Loucy (cell line): ENCODE results near the gene TIAM1.
A peak's percentile ranks its signal among the peaks of the same experiment; 100 is the strongest.

Experiments used
- H2AFZ ChIP-seq: fragments of 200-600 bp; sonication (generic); 2 replicates; pipeline ENCODE4 v1.6.0; 2016; ENCODE audit warnings: antibody characterized with exemption, mild to moderate bottlenecking, low read length, moderate library complexity
- H3F3A ChIP-seq: fragments of 200-600 bp; 2 replicates; pipeline ENCODE4 v1.6.0; 2016; ENCODE audit warnings: antibody characterized with exemption, low read depth, mild to moderate bottlenecking
- H3K27me3 ChIP-seq: fragments of 200-600 bp; sonication (generic); 2 replicates; pipeline ENCODE4 v1.6.1; 2014; ENCODE audit warnings: low read length, mild to moderate bottlenecking; ENCODE audit not compliant: insufficient read depth, poor library complexity, severe bottlenecking
- H3K36me3 ChIP-seq: fragments of 200-600 bp; sonication (generic); 2 replicates; pipeline ENCODE4 v1.6.1; 2016; ENCODE audit warnings: low read length; ENCODE audit not compliant: insufficient read depth
- H3K4me1 ChIP-seq: fragments of 200-600 bp; sonication (generic); 2 replicates; pipeline ENCODE4 v1.5.1; 2014; ENCODE audit warnings: low read length, mild to moderate bottlenecking; ENCODE audit not compliant: insufficient read depth, poor library complexity, severe bottlenecking
- H3K4me2 ChIP-seq: fragments of 200-600 bp; sonication (generic); 2 replicates; pipeline ENCODE4 v1.6.0; 2014; ENCODE audit warnings: antibody characterized with exemption, low read length, low read depth, mild to moderate bottlenecking; ENCODE audit not compliant: poor library complexity, severe bottlenecking
- H3K4me3 ChIP-seq: fragments of 200-600 bp; sonication (generic); 2 replicates; pipeline ENCODE4 v1.5.1; 2014; ENCODE audit warnings: low read length, mild to moderate bottlenecking, mixed read lengths; ENCODE audit not compliant: poor library complexity, severe bottlenecking
- H3K79me2 ChIP-seq: fragments of 200-600 bp; sonication (generic); 2 replicates; pipeline ENCODE4 v1.6.1; 2014; ENCODE audit warnings: low read length; ENCODE audit not compliant: insufficient read depth
- H3K9ac ChIP-seq: fragments of 200-600 bp; sonication (generic); 2 replicates; pipeline ENCODE4 v1.6.0; 2014; ENCODE audit warnings: mild to moderate bottlenecking, low read depth, low read length, moderate library complexity; ENCODE audit not compliant: poor library complexity, severe bottlenecking
- H3K9me2 ChIP-seq: fragments of 200-600 bp; sonication (generic); replicated peaks from 2 replicates; pipeline ENCODE4 v1.6.1; 2016; ENCODE audit warnings: low read depth, low read length, mixed read lengths
- H3K9me3 ChIP-seq: fragments of 200-600 bp; sonication (generic); 2 replicates; pipeline ENCODE4 v1.6.1; 2014; ENCODE audit warnings: mild to moderate bottlenecking, antibody characterized with exemption, low read length, low read depth; ENCODE audit not compliant: insufficient read depth
- H4K20me1 ChIP-seq: fragments of 200-600 bp; sonication (generic); 2 replicates; pipeline ENCODE4 v1.6.0; 2014; ENCODE audit warnings: antibody characterized with exemption, low read length, mild to moderate bottlenecking; ENCODE audit not compliant: insufficient read depth, poor library complexity, severe bottlenecking
- EZH2phosphoT487 ChIP-seq: fragments of 200-600 bp; IDR thresholded peaks from 2 replicates; pipeline ENCODE4 v1.6.1; 2018; ENCODE audit warnings: antibody characterized with exemption, mild to moderate bottlenecking, moderate library complexity, borderline replicate concordance
- TF ChIP-seq, protein P1 (sequence below): fragments of 200-600 bp; sonication (generic); conservative IDR thresholded peaks from 2 replicates; pipeline ENCODE4 v1.5.1; 2014; ENCODE audit warnings: mild to moderate bottlenecking, antibody characterized with exemption, low read length

Gene TIAM1

DNA sequence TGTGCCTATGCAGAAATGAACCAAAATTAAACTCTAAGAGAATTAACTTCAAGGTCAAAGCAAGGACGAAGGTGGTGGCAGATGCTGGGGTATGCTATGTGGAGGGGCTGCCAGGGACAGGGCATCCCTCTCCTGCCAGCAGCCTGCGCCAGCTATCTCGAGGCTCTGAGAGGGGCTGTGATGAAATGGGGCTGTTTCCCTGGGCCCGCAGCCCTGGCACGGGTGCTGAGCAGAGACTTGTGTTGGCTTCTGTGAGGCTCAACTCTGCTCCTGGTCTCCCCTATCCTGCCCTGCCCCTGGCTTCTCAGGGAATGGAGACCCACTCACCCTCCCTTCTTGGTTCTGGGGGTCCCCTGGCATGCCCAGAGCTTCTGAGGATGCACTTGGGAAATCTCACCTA, 41.9 kb upstream of the TIAM1 start:
- TF ChIP-seq, protein P1, sequence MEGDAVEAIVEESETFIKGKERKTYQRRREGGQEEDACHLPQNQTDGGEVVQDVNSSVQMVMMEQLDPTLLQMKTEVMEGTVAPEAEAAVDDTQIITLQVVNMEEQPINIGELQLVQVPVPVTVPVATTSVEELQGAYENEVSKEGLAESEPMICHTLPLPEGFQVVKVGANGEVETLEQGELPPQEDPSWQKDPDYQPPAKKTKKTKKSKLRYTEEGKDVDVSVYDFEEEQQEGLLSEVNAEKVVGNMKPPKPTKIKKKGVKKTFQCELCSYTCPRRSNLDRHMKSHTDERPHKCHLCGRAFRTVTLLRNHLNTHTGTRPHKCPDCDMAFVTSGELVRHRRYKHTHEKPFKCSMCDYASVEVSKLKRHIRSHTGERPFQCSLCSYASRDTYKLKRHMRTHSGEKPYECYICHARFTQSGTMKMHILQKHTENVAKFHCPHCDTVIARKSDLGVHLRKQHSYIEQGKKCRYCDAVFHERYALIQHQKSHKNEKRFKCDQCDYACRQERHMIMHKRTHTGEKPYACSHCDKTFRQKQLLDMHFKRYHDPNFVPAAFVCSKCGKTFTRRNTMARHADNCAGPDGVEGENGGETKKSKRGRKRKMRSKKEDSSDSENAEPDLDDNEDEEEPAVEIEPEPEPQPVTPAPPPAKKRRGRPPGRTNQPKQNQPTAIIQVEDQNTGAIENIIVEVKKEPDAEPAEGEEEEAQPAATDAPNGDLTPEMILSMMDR = no peak
- no peak for TF ChIP-seq EZH2phosphoT487
- Histone ChIP-seq H3K4me2 (no peak overlapping the region), H3K79me2 (peaks cover 16% of the 10 kb centered on the region)

DNA sequence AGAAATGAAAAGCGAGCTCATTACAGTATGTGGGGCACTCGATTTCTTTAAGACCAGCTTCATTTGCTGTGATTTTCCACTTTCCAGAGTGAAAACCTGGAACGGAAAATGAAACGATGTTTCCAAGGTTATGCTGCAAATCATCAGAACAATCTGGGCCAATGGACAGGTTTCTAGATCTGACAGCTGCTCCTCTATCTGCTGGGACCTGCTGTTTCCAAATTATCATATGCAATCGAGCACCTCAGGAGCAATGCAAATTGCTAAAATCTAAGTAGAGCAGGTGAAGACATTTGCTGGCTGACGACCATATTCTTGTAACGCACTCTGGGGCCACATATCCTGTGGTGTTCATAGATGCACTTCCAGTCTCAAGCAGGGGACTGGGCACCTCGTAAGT, 39.7 kb upstream of the TIAM1 start:
- no peak overlapping the region for H3K4me3 ChIP-seq
- H2AFZ ChIP-seq = no peak overlapping the region
- no peak overlapping the region for H3K9ac ChIP-seq
- no peak overlapping the region for H3K4me2 ChIP-seq
- H3K27me3 ChIP-seq = no peaks in the 10 kb centered on the region
- no peaks in the 10 kb centered on the region for H3K9me3 ChIP-seq
- H4K20me1 ChIP-seq = no peaks in the 10 kb centered on the region
- H3K79me2 ChIP-seq = peaks cover 22% of the 10 kb centered on the region
- peaks cover 11% of the 10 kb centered on the region; the same call in 1 of the 2 replicates for H3F3A ChIP-seq
- peaks cover 46% of the 10 kb centered on the region for H3K4me1 ChIP-seq
- TF ChIP-seq, protein P1 = no peak
- TF ChIP-seq EZH2phosphoT487 = no peak
- no peaks in the 10 kb centered on the region for H3K9me2 ChIP-seq
- H3K36me3 ChIP-seq = no peaks in the 10 kb centered on the region

More for the DNA sequence above, 41.9 kb upstream of the TIAM1 start:
- H3K9me2 ChIP-seq = no peaks in the 10 kb centered on the region
- H3K27me3 ChIP-seq = no peaks in the 10 kb centered on the region
- H3K9ac ChIP-seq = no peak overlapping the region
- peaks cover 11% of the 10 kb centered on the region; the same call in 1 of the 2 replicates for H3F3A ChIP-seq
- H3K9me3 ChIP-seq = no peaks in the 10 kb centered on the region
- no peaks in the 10 kb centered on the region for H3K36me3 ChIP-seq
- H4K20me1 ChIP-seq = no peaks in the 10 kb centered on the region
- no peak overlapping the region for H3K4me3 ChIP-seq
- H2AFZ ChIP-seq = no peak overlapping the region
- peaks cover 47% of the 10 kb centered on the region for H3K4me1 ChIP-seq

DNA sequence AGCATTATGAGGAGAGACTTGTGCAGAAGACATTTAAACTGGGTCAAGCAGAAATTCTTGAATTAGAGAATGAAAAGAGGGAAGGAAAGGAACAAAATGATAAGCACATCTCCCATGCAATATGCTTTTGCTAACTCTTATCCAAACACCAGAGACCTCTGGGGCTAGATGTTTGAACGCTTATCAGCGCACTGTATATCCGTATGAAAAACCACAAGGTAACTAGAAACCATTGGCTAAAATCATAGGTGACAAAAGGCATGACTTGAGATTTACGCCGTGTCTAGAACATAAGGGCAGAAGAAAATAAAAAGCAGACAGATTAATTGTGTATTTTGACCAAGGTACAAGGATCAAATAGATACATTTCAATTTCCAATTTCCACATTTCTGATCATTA, 38.0 kb upstream of the TIAM1 start:
- Histone ChIP-seq H3K79me2 (peaks cover 26% of the 10 kb centered on the region), H3K9me2 (no peaks in the 10 kb centered on the region), H3K36me3 (no peaks in the 10 kb centered on the region), H3K27me3 (no peaks in the 10 kb centered on the region), H3K9me3 (no peaks in the 10 kb centered on the region), H3F3A (peaks cover 11% of the 10 kb centered on the region; the same call in 1 of the 2 replicates), H3K4me3 (peak overlapping the region; percentile 24), H3K4me2 (peak overlapping the region; percentile 53), H4K20me1 (no peaks in the 10 kb centered on the region), H2AFZ (no peak overlapping the region), H3K9ac (no peak overlapping the region), H3K4me1 (peaks cover 46% of the 10 kb centered on the region)
- TF ChIP-seq, protein P1 = no peak
- no peak for TF ChIP-seq EZH2phosphoT487
